H1 (cell line): ENCODE data around the gene KREMEN1.

Experiments used
- CBX8 ChIP-seq: fragments of 300-800, 300-1000 bp; sonication (generic); IDR thresholded peaks from 2 replicates; pipeline ENCODE4 v1.7.1; 2016; ENCODE audit warnings: low read depth, low read length, borderline replicate concordance
- CREB1 ChIP-seq: IDR thresholded peaks from 2 replicates; pipeline ENCODE4 v1.6.1; 2012; ENCODE audit warnings: inconsistent platforms
- EZH2 ChIP-seq: fragments of 200-600 bp; sonication (generic); IDR thresholded peaks from 2 replicates; pipeline ENCODE4 v1.7.1; 2012; ENCODE audit warnings: low read depth, mild to moderate bottlenecking, moderate library complexity, low read length, inconsistent platforms; ENCODE audit not compliant: severe bottlenecking
- MAFK ChIP-seq: IDR thresholded peaks from 2 replicates; pipeline ENCODE4 v1.6.1; 2012; ENCODE audit warnings: low read depth, mild to moderate bottlenecking, improper control_type of control experiment, low read length
- PHF8 ChIP-seq: fragments of 200-600 bp; sonication (generic); conservative IDR thresholded peaks from 2 replicates; pipeline ENCODE4 v1.7.1; 2012; ENCODE audit warnings: low read depth, mild to moderate bottlenecking, inconsistent platforms, low read length, moderate library complexity
- POLR2A ChIP-seq, 2 experiments: IDR thresholded peaks; 1 replicate in 1 of 2; 2 replicates in 1 of 2; pipeline ENCODE4 v1.6.1; 2011; ENCODE audit warnings: low read depth in 2 of 2, low read length in 2 of 2, mild to moderate bottlenecking in 2 of 2; ENCODE audit errors: control extremely low read depth in 1 of 2
- POLR2AphosphoS5 ChIP-seq: IDR thresholded peaks from 2 replicates; pipeline ENCODE4 v1.6.1; 2011; ENCODE audit warnings: low read depth, low read length
- RFX5 ChIP-seq: IDR thresholded peaks from 2 replicates; pipeline ENCODE4 v1.6.1; 2011; ENCODE audit warnings: low read depth, low read length, improper control_type of control experiment, borderline replicate concordance
- TAF1 ChIP-seq: IDR thresholded peaks from 2 replicates; pipeline ENCODE4 v1.6.1; 2011; ENCODE audit warnings: mild to moderate bottlenecking, low read depth, low read length
- TBP ChIP-seq: IDR thresholded peaks from 2 replicates; pipeline ENCODE4 v1.6.1; 2011; ENCODE audit warnings: low read depth, low read length, improper control_type of control experiment
- TF ChIP-seq, protein P1 (sequence below), 3 experiments: IDR thresholded peaks; 1 replicate in 2 of 3; 2 replicates in 1 of 3; pipeline versions ENCODE4 v1.5.1 to v1.6.1; 2011; ENCODE audit warnings: low read length in 3 of 3, mild to moderate bottlenecking in 3 of 3, inconsistent platforms in 2 of 3, low read depth in 1 of 3, moderate library complexity in 1 of 3; ENCODE audit not compliant: insufficient read depth in 1 of 3; ENCODE audit errors: control extremely low read depth in 1 of 3

DNA sequence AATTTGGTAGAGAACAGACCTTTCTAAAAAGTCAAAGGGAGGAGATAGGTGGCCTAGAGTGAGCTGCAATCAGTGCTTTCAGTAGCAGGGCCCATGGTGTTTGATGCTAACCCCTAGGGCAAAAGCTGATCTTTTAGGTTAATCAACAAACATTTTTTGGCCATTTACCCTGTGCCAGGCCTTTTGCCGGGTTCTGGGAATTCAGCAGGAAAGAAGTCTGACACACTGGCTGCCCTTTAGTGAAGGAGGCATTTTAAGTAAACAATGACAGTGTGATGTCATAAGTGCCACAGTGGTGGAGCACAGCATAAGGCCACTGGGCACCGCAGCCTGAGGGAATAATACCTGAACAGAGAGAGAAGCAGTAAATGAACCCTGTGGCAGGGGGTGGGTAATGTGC is 40.3 kb upstream of the KREMEN1 start:
- TF ChIP-seq MAFK = no peak
- TF ChIP-seq POLR2A (IDR thresholded peaks at IDR 0.05; ENCODE audit: control extremely low read depth in 1 of 2, low read depth in 2 of 2, low read length in 2 of 2) = no peak
- TF ChIP-seq CREB1 = no peak
- TF ChIP-seq POLR2AphosphoS5 = no peak
- no peak for TF ChIP-seq EZH2
- TF ChIP-seq, protein P1, sequence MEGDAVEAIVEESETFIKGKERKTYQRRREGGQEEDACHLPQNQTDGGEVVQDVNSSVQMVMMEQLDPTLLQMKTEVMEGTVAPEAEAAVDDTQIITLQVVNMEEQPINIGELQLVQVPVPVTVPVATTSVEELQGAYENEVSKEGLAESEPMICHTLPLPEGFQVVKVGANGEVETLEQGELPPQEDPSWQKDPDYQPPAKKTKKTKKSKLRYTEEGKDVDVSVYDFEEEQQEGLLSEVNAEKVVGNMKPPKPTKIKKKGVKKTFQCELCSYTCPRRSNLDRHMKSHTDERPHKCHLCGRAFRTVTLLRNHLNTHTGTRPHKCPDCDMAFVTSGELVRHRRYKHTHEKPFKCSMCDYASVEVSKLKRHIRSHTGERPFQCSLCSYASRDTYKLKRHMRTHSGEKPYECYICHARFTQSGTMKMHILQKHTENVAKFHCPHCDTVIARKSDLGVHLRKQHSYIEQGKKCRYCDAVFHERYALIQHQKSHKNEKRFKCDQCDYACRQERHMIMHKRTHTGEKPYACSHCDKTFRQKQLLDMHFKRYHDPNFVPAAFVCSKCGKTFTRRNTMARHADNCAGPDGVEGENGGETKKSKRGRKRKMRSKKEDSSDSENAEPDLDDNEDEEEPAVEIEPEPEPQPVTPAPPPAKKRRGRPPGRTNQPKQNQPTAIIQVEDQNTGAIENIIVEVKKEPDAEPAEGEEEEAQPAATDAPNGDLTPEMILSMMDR (IDR thresholded peaks at IDR 0.05; ENCODE audit: control extremely low read depth in 1 of 3, insufficient read depth in 1 of 3, low read depth in 1 of 3, low read length in 3 of 3) = no peak
- TF ChIP-seq CBX8 = no peak
- no peak for TF ChIP-seq RFX5
- no peak for TF ChIP-seq TAF1
- TF ChIP-seq PHF8 = no peak
- no peak for TF ChIP-seq TBP
